Omental fat pad (tissue), 4 donors: Measurements from ENCODE around the gene GPC3. TPM values are rescaled to one million over a fixed set of nuclear protein-coding genes. Genes with fewer than 3 reads are reported as not detected.
"Not testable (repeated sequence)": the region's sequence is repeated elsewhere in the genome, so short reads cannot be mapped to it uniquely, and the experiment has no call there.

Experiments
- ATAC-seq: fragments of 150-250 bp; one replicate; pipeline ENCODE4 v1.9.1; 2016; ENCODE audit warnings: mild to moderate bottlenecking, moderate library complexity; ENCODE audit not compliant: low FRiP score
- DNase-seq: peaks from one replicate; pipeline ENCODE4 v3.0.0-alpha.2; 2019; ENCODE audit warnings: low spot score
- total RNA-seq, 4 donors: library from RNA; depleted of rRNA; stranded (reverse); fragments of >200 nt; gene quantifications; one replicate each; pipeline ENCODE4 v1.1.0, GENCODE V29; 2016
- TF ChIP-seq, protein P1 (sequence below), 3 donors: fragments of 450-650 bp; IDR thresholded peaks; one replicate each; pipeline ENCODE4 v1.5.1; 2016 to 2017; ENCODE audit warnings: antibody characterized with exemption in 3 of 3, mild to moderate bottlenecking in 3 of 3, moderate library complexity in 2 of 3

The GPC3 gene
- total RNA-seq, 4 donors from 2014 or later = 48.9 to 146 (median 77.1) TPM

DNA sequence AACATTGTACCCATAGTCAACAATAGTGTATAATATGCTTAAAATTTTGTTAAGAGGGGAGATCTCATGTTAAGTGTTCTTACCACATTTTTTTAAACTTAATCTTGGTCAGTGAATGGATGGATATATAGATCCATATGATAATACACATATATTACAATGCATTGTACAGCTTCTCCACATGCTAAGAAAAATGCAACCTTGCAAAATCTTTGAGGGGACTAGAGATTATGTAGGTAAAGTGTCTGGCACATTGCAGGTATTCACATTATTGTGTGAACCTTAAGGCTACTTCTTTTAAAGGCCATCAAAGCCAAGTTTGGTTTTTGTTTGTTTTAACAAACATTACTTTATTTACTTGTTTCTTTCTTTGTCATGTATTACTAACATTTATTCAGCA is 10.4 kb upstream of the GPC3 start:
- TF ChIP-seq, protein P1, sequence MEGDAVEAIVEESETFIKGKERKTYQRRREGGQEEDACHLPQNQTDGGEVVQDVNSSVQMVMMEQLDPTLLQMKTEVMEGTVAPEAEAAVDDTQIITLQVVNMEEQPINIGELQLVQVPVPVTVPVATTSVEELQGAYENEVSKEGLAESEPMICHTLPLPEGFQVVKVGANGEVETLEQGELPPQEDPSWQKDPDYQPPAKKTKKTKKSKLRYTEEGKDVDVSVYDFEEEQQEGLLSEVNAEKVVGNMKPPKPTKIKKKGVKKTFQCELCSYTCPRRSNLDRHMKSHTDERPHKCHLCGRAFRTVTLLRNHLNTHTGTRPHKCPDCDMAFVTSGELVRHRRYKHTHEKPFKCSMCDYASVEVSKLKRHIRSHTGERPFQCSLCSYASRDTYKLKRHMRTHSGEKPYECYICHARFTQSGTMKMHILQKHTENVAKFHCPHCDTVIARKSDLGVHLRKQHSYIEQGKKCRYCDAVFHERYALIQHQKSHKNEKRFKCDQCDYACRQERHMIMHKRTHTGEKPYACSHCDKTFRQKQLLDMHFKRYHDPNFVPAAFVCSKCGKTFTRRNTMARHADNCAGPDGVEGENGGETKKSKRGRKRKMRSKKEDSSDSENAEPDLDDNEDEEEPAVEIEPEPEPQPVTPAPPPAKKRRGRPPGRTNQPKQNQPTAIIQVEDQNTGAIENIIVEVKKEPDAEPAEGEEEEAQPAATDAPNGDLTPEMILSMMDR (IDR thresholded peaks at IDR 0.05) = no peak

DNA sequence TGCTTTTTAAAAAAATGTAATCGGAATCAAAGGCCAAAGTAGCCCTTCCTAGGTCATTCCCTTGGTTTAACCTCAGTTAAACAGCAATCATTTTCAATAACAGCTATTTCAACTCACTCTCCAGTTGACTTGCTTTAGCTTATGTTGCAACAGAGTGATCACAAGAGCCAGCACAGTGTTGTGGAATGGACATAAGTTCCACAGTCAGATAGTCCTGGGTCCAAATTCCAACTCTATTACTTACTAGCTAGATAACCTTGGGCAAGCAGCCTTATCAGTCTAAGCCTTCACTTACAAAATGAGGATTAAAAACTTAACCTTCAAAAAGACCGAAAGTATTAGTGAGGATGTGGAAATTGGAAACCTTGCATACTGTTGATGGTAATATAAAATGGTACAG is 9.2 kb upstream of the GPC3 start:
- ATAC-seq = peak; percentile 75
- TF ChIP-seq, protein P1 (IDR thresholded peaks at IDR 0.05) = no peak

More for the DNA sequence above, 10.4 kb upstream of the GPC3 start:
- no peak for ATAC-seq
- DNase-seq = no peak

DNA sequence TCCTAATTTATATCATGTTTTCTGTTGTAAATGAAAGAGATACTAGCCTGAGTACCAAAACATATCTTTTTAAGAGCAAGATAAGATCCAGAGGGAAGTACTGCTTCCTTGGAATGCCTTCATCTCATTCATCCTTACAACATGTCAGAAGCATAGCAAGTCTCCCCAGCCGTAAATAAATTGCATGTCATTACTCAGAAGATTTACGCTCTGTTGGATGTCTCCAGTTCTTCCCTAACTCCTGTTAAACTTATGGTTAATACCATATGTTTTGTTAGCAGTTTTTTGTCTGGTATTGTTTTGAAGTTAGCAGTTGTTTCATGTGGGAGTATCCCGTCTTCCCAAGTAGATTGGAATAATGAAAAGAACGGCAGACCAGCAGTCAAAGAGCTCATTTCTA is 7.5 kb upstream of the GPC3 start:
- DNase-seq (no peak), ATAC-seq (no peak)
- TF ChIP-seq, protein P1 (IDR thresholded peaks at IDR 0.05) = no peak

More for the DNA sequence above, 9.2 kb upstream of the GPC3 start:
- no peak for DNase-seq

DNA sequence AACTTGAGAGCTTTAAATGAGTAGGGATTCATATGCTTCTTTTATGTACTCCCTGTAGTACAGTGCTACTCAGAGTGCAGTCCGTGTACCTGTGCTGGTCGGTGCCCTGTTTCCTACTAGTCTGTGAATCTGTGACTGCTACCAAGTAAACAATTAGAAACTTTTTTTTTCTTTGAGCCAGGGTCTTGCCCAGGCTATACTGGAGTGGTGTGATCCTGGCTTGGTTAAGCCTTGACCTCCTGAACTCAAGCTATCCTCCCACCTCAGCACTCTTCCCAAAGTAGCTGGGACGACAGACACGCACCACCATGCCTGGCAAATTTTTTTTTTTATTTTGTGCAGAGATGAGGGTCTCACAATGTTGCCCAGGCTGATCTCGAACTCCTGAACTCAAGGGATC is 6.4 kb upstream of the GPC3 start:
- TF ChIP-seq, protein P1 (IDR thresholded peaks at IDR 0.05) = no peak
- no peak for ATAC-seq
- DNase-seq = no peak

GRCh38 chrX:133991057-133991456 is 5.7 kb upstream of the GPC3 start:
- ATAC-seq, DNase-seq: not testable (repeated sequence)

- DNase-seq (no peak), ATAC-seq (no peak)
- TF ChIP-seq, protein P1 (IDR thresholded peaks at IDR 0.05) = no peak
Observed at GRCh38 chrX:133989993-133990392, 4.6 kb upstream of the GPC3 start.

- TF ChIP-seq, protein P1 (IDR thresholded peaks at IDR 0.05) = no peak
- DNase-seq = no peak
- no peak for ATAC-seq
Observed at GRCh38 chrX:133989490-133989889, 4.1 kb upstream of the GPC3 start.

DNA sequence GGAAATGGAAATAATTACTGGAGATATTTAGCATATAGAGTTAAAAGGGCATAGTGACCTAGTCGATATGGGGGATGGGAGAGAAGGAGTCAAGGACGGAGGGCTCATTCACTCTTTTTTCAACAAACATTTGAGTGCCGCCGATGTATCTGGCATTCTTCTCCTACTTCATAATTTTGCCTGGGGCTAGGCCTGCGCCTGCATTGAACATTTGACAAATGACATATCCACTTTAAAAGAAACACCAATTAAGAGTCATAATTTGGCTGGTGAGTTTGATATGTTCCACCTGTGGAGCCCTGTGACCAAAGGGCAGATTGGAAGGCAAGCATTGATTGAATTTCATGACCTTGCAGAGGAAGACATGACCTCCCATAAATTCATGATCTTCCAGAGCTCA is 2.6 kb upstream of the GPC3 start:
- TF ChIP-seq, protein P1 (IDR thresholded peaks at IDR 0.05) = no peak
- no peak for ATAC-seq
- DNase-seq = no peak
